Smooth muscle cell (in vitro differentiated cells): ENCODE data around the gene ZBTB20. TPM values are rescaled to one million over a fixed set of nuclear protein-coding genes. Genes with fewer than 3 reads are reported as not detected.

Experiments
- DNase-seq: peaks from one replicate; lab custom pipeline; 2025; ENCODE audit not compliant: unreplicated experiment; lab: John Stamatoyannopoulos, UW
- H2AFZ ChIP-seq: fragments of 200-600 bp; sonication (generic); 2 replicates; pipeline ENCODE4 v1.6.0; 2016; ENCODE audit warnings: antibody characterized with exemption, low read depth, mild to moderate bottlenecking
- H3F3A ChIP-seq: fragments of 200-600 bp; sonication (generic); 2 replicates; pipeline ENCODE4 v1.6.0; 2017; ENCODE audit warnings: antibody characterized with exemption, low read depth
- H3K27ac ChIP-seq: fragments of 200-600 bp; sonication (generic); 2 replicates; pipeline ENCODE4 v1.5.1; 2016; ENCODE audit warnings: low read depth, mild to moderate bottlenecking
- H3K27me3 ChIP-seq: fragments of 200-600 bp; sonication (generic); 2 replicates; pipeline ENCODE4 v1.6.1; 2016; ENCODE audit warnings: low read depth, mild to moderate bottlenecking
- H3K36me3 ChIP-seq: fragments of 200-600 bp; sonication (generic); 2 replicates; pipeline ENCODE4 v1.5.1; 2016; ENCODE audit warnings: low read depth
- H3K4me1 ChIP-seq: fragments of 200-600 bp; sonication (generic); 2 replicates; pipeline ENCODE4 v1.5.1; 2016; ENCODE audit warnings: low read depth
- H3K4me2 ChIP-seq: fragments of 200-600 bp; sonication (generic); 2 replicates; pipeline ENCODE4 v1.6.0; 2016; ENCODE audit warnings: mild to moderate bottlenecking
- H3K4me3 ChIP-seq: fragments of 200-600 bp; sonication (generic); 2 replicates; pipeline ENCODE4 v1.5.1; 2016; ENCODE audit warnings: mild to moderate bottlenecking
- H3K79me2 ChIP-seq: fragments of 200-600 bp; sonication (generic); 2 replicates; pipeline ENCODE4 v1.6.0; 2016; ENCODE audit warnings: low read depth, mild to moderate bottlenecking
- H3K9ac ChIP-seq: fragments of 200-600 bp; sonication (generic); 2 replicates; pipeline ENCODE4 v1.6.0; 2016; ENCODE audit warnings: low read depth
- H3K9me3 ChIP-seq: fragments of 200-600 bp; sonication (generic); replicated peaks from 2 replicates; pipeline ENCODE4 v1.5.1; 2016; ENCODE audit warnings: low read depth
- H4K20me1 ChIP-seq: fragments of 200-600 bp; sonication (generic); 2 replicates; pipeline ENCODE4 v1.6.0; 2016; ENCODE audit warnings: low read depth
- CTCF ChIP-seq: fragments of 200-600 bp; sonication (generic); IDR thresholded peaks from 2 replicates; pipeline ENCODE4 v1.5.1; 2017; ENCODE audit warnings: borderline replicate concordance, mild to moderate bottlenecking, antibody characterized with exemption; ENCODE audit not compliant: insufficient read depth, poor library complexity, severe bottlenecking
- WGBS: methylation state at CpG from one replicate; pipeline ENCODE4 v1.1.7; 2016; ENCODE audit warnings: low lambda C conversion rate; 5-methylcytosine and 5-hydroxymethylcytosine counted together
- polyA plus RNA-seq: library from polyadenylated mRNA; unstranded; fragments of >200 nt; fragmentation: Nextera tagmentation; extraction: Ambion mirVana; gene quantifications from 2 replicates; pipeline ENCODE4 v1.2.1, GENCODE V29; 2016
- total RNA-seq: library from RNA; depleted of rRNA; stranded (reverse); fragments of >200 nt; gene quantifications from 2 replicates; pipeline ENCODE4 v1.2.3, GENCODE V29; 2014

Gene ZBTB20
- total and polyA plus RNA-seq, 2 experiments from 2014 or later, result 4.9 to 6.8 TPM

DNA sequence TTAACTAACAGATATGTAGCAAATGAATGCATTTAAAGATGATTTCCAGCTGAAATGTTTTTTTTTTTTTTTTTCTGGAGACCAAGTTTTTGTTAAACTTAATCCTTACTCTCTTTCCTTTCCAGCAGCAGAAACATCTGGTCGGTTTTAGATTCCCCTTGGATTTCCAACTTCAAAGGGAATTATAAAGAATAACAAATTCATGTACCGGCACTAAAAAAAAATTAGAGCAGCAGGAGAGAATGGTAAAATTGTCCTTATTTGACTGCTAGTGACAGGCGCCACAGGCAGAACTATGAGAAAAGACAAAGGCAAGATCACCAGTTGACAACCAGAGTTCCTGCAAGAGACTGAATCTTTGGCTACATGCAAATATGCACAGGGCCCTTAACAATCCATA, 459.9 kb downstream of the ZBTB20 start:
- Histone ChIP-seq H3K36me3 (no peaks in the 10 kb centered on the region), H3K9me3 (no peaks in the 10 kb centered on the region), H3K27ac (no peak overlapping the region), H3K79me2 (no peaks in the 10 kb centered on the region), H3K4me2 (no peak overlapping the region), H3K9ac (no peak overlapping the region), H3K4me1 (peaks cover 8% of the 10 kb centered on the region), H3K4me3 (no peak overlapping the region), H3F3A (no peaks in the 10 kb centered on the region), H4K20me1 (no peaks in the 10 kb centered on the region), H2AFZ (no peak overlapping the region), H3K27me3 (no peaks in the 10 kb centered on the region)
- no peak for TF ChIP-seq CTCF
- 74% methylated on average over 3 of the region's 3 CpGs for WGBS
- DNase-seq, result no peak

DNA sequence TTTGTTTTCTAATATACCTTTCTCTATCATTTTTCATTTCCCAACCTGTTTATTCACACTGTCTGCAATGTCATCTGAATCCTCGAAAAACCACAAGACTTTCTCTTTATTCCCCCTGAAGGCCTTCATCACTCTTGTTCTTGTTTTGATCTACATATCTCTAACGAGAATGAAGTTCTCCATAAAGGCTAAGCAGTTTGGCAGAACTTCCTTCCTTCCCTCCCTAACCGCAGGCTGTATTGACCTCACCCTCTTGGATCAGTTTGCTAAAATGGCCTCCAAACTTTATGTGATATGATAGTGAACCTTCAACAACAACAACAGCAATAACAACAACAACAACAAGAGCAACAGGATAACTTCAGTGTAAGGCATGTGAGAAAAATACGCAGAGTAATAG, 460.5 kb downstream of the ZBTB20 start:
- no peak overlapping the region for H3K4me2 ChIP-seq
- no peaks in the 10 kb centered on the region for H3K9me3 ChIP-seq
- H3K4me3 ChIP-seq, result no peak overlapping the region
- H2AFZ ChIP-seq, result no peak overlapping the region
- no peak for TF ChIP-seq CTCF
- no peaks in the 10 kb centered on the region for H4K20me1 ChIP-seq
- H3K9ac ChIP-seq, result no peak overlapping the region
- peaks cover 8% of the 10 kb centered on the region for H3K4me1 ChIP-seq
- DNase-seq, result no peak
- no peaks in the 10 kb centered on the region for H3K36me3 ChIP-seq
- no peaks in the 10 kb centered on the region for H3F3A ChIP-seq
- 91% methylated on average over 4 of the region's 4 CpGs for whole genome bisulfite sequencing
- H3K27me3 ChIP-seq, result no peaks in the 10 kb centered on the region
- no peak overlapping the region for H3K27ac ChIP-seq
- H3K79me2 ChIP-seq, result no peaks in the 10 kb centered on the region

DNA sequence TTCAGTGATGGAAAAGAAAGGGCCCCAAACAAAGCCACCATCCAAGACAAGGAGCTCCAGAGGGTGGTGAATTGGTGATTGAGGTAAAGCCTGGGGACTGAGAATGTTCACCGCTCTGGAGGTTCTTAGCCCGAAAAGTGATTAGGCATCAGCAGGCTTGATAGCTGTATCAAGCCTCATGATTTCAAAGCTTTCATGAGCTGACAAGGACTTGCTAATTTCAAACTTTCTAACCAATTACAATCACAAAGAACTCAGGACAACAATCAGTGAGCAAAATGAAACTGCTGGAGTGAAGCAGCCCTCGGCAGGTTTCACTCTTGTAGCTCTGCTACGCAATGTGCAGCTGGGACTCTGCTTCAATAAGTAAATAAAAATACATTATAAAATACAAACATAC, 461.9 kb downstream of the ZBTB20 start:
- DNase-seq, result no peak

More for the DNA sequence above, 461.9 kb downstream of the ZBTB20 start:
- no peak overlapping the region for H3K27ac ChIP-seq
- no peaks in the 10 kb centered on the region for H3K27me3 ChIP-seq
- TF ChIP-seq CTCF, result no peak
- no peaks in the 10 kb centered on the region for H3K79me2 ChIP-seq
- no peaks in the 10 kb centered on the region for H3F3A ChIP-seq
- H3K4me3 ChIP-seq, result no peak overlapping the region
- WGBS, result 96% methylated on average over 4 of the region's 4 CpGs
- peaks cover 8% of the 10 kb centered on the region for H3K4me1 ChIP-seq
- H3K36me3 ChIP-seq, result no peaks in the 10 kb centered on the region
- no peak overlapping the region for H3K4me2 ChIP-seq
- H3K9me3 ChIP-seq, result no peaks in the 10 kb centered on the region
- no peak overlapping the region for H3K9ac ChIP-seq
- no peaks in the 10 kb centered on the region for H4K20me1 ChIP-seq
- no peak overlapping the region for H2AFZ ChIP-seq
